HepG2 (cell line): ENCODE data around the gene TASOR2. TPM values are rescaled to one million over a fixed set of nuclear protein-coding genes. Genes with fewer than 3 reads are reported as not detected.
A peak's percentile ranks its signal among the peaks of the same experiment; 100 is the strongest.

ENCODE experiments used
- ARHGAP35 ChIP-seq: sonication (generic); formaldehyde crosslinking; IDR thresholded peaks from 2 replicates; pipeline ENCODE4 v1.9.0; 2022; ENCODE audit warnings: mild to moderate bottlenecking, inconsistent platforms, moderate library complexity, missing genetic modification reagents, borderline replicate concordance
- KDM5B ChIP-seq: sonication (generic); formaldehyde crosslinking; IDR thresholded peaks from 2 replicates; pipeline ENCODE4 v1.4.0; 2020; ENCODE audit warnings: missing genetic modification reagents, mild to moderate bottlenecking, borderline replicate concordance
- MAF1 ChIP-seq: sonication (generic); formaldehyde crosslinking; IDR thresholded peaks from 2 replicates; pipeline ENCODE4 v1.5.0; 2020; ENCODE audit warnings: missing genetic modification reagents, borderline replicate concordance
- MXI1 ChIP-seq: IDR thresholded peaks from 3 replicates; pipeline ENCODE4 v1.6.1; 2012; ENCODE audit warnings: low read depth, low read length, inconsistent platforms, borderline replicate concordance
- NFE2L1 ChIP-seq: sonication (generic); formaldehyde crosslinking; IDR thresholded peaks from 2 replicates; pipeline ENCODE4 v1.4.0; 2020; ENCODE audit warnings: missing genetic modification reagents, mild to moderate bottlenecking, borderline replicate concordance
- NFKB2 ChIP-seq: sonication (generic); formaldehyde crosslinking; IDR thresholded peaks from 2 replicates; pipeline ENCODE4 v1.4.0; 2020; ENCODE audit warnings: missing genetic modification reagents, borderline replicate concordance
- RARA ChIP-seq: IDR thresholded peaks from 2 replicates; pipeline ENCODE4 v1.6.1; 2016; ENCODE audit warnings: missing genetic modification reagents, missing compliant biosample characterization
- RFXAP ChIP-seq: sonication (generic); formaldehyde crosslinking; IDR thresholded peaks from 2 replicates; pipeline ENCODE4 v1.4.0; 2020; ENCODE audit warnings: missing genetic modification reagents, borderline replicate concordance
- SOX13 ChIP-seq, 3 experiments: fragments of 450-650 bp in 1 of 3; sonication (generic) in 1 of 3; formaldehyde crosslinking in 1 of 3; IDR thresholded peaks in 2 of 3; conservative IDR thresholded peaks in 1 of 3; 2 replicates each; pipeline versions ENCODE4 v1.5.0 to v1.6.1; 2016 to 2020; ENCODE audit warnings: antibody characterized with exemption in 1 of 3, mild to moderate bottlenecking in 1 of 3, missing compliant biosample characterization in 1 of 3, missing genetic modification reagents in 1 of 3, moderate library complexity in 1 of 3
- SOX5 ChIP-seq: IDR thresholded peaks from 2 replicates; pipeline ENCODE4 v1.6.1; 2016; ENCODE audit warnings: borderline replicate concordance
- TSC22D2 ChIP-seq: sonication (generic); formaldehyde crosslinking; IDR thresholded peaks from 2 replicates; pipeline ENCODE4 v1.5.1; 2020; ENCODE audit warnings: missing genetic modification reagents, mild to moderate bottlenecking, borderline replicate concordance
- ZBTB34 ChIP-seq: sonication (generic); formaldehyde crosslinking; IDR thresholded peaks from 2 replicates; pipeline ENCODE4 v1.8.0; 2022; ENCODE audit warnings: mild to moderate bottlenecking, missing genetic modification reagents
- ZIK1 ChIP-seq: sonication (generic); formaldehyde crosslinking; IDR thresholded peaks from 2 replicates; pipeline ENCODE4 v1.5.0; 2020; ENCODE audit warnings: mild to moderate bottlenecking, low read depth, missing genetic modification reagents, borderline replicate concordance
- ZNF414 ChIP-seq: sonication (generic); formaldehyde crosslinking; IDR thresholded peaks from 2 replicates; pipeline ENCODE4 v1.5.0; 2020; ENCODE audit warnings: missing genetic modification reagents
- ZNF687 ChIP-seq: sonication (generic); formaldehyde crosslinking; IDR thresholded peaks from 2 replicates; pipeline ENCODE4 v1.5.1; 2020; ENCODE audit warnings: mild to moderate bottlenecking, missing genetic modification reagents, moderate library complexity
- ZNF800 ChIP-seq: sonication (generic); formaldehyde crosslinking; IDR thresholded peaks from 2 replicates; pipeline ENCODE4 v1.4.0; 2020; ENCODE audit warnings: missing genetic modification reagents
- polyA plus RNA-seq, 8 experiments: library from polyadenylated mRNA; depleted of rRNA in 3 of 8; stranded (reverse) in 7 of 8; unstranded in 1 of 8; fragments of >200 nt; fragmentation: Illumina TruSeq in 4 of 8; extraction: Trizol in 4 of 8; gene quantifications; 2 replicates each; pipeline versions ENCODE4 v1.2.1 to v1.2.3, GENCODE V29; 2011 to 2016; ENCODE audit warnings: low read depth in 4 of 8, missing spikeins in 1 of 8, mixed read lengths in 1 of 8; ENCODE audit not compliant: insufficient read depth in 1 of 8
- total RNA-seq, 5 experiments: library from RNA; depleted of rRNA; stranded (reverse); fragments of >200 nt; fragmentation: Illumina TruSeq; extraction: Trizol; gene quantifications; 2 replicates each; pipeline ENCODE4 v1.2.3, GENCODE V29; 2016; ENCODE audit warnings: low read depth in 1 of 5
- TF ChIP-seq, protein P1 (sequence below): sonication (generic); formaldehyde crosslinking; IDR thresholded peaks from 2 replicates; pipeline ENCODE4 v1.5.1; 2020; ENCODE audit warnings: missing genetic modification reagents, mild to moderate bottlenecking, borderline replicate concordance

The TASOR2 gene
- total and polyA plus RNA-seq, 2 of the 13 experiments (the other 11 are each of a cell fraction or from before 2014, with no cell fraction given), result 24.2 to 55.3 TPM

GRCh38 chr10:5659702-5660528, 24.7 kb upstream of the TASOR2 start (continued):
- TF ChIP-seq RARA (CRISPR knock-in tag) (peak; percentile 94), ZNF414 (CRISPR knock-in tag) (peak; percentile 70; the same call in 1 of the 2 replicates), ZBTB34 (CRISPR knock-in tag) (no peak), NFE2L1 (no peak; the same call in 1 of the 2 replicates), SOX13 (IDR thresholded peaks at IDR 0.05) (peak; percentile 55; the same call in 1 of the 2 replicates), SOX13 (CRISPR knock-in tag; conservative IDR thresholded peaks at IDR 0.05 in 1 of 2, IDR thresholded peaks at IDR 0.05 in 1 of 2) (peak in 1 of 2 experiments; percentile 70; a peak in 2 of 4 replicates), RFXAP (CRISPR knock-in tag) (0 out of 2 replicates have a peak, but pooled peaks have one; percentile 46), ZNF687 (CRISPR knock-in tag) (peak; percentile 80), KDM5B (peak; percentile 44; the same call in 1 of the 2 replicates), TSC22D2 (CRISPR knock-in tag) (no peak), MXI1 (peak; percentile 58; the same call in 1 of the 3 replicates), ZNF800 (CRISPR knock-in tag) (no peak), MAF1 (no peak), ZIK1 (CRISPR knock-in tag) (no peak), SOX5 (CRISPR knock-in tag) (0 out of 2 replicates have a peak, but pooled peaks have one; percentile 69), NFKB2 (no peak), ARHGAP35 (CRISPR knock-in tag) (no peak)
- TF ChIP-seq, protein P1, sequence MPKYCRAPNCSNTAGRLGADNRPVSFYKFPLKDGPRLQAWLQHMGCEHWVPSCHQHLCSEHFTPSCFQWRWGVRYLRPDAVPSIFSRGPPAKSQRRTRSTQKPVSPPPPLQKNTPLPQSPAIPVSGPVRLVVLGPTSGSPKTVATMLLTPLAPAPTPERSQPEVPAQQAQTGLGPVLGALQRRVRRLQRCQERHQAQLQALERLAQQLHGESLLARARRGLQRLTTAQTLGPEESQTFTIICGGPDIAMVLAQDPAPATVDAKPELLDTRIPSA, result no peak
